ENCODE measurements around the gene MRPL36.

DNA sequence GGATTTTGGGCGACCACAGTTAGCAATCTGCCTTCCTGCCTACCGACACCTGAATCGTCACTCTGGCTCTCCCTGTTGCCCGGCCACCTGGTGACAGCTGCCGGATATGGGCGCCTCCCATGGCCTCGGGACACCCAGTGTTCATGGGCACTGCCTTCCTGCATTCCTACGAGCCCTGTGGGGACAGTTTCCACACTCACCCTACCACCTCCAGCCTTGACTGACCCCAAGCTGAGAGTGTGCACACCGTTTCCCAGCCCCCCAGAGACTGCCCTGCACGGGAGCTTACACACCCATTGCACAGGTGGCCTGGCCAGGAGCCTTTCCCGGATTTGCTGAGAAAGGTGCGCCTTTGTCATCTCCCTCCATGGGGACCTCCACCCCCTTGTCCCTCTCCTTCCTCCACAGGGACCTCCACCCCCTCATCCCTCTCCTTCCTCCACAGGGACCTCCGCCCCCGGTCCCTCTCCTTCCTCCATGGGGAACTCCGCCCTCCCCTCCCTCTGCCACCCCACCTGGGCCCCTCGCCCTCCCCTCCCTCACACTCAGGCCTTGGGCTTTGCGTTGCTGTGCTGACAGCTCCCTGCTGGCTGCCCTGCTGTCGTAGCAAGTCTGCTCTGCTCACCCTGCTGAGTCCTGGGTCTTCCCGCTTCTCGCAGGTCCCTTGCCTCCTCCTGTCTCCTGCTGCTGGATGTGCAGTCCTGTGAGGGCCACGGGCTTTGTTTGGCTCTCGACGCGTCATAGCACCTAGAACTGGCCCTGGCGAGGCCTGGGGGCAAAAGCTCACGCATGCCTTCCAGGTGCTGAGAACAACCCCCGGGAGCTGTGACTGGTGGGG lies 48.4 kb downstream of the MRPL36 start:
- TF ChIP-seq, protein P1, sequence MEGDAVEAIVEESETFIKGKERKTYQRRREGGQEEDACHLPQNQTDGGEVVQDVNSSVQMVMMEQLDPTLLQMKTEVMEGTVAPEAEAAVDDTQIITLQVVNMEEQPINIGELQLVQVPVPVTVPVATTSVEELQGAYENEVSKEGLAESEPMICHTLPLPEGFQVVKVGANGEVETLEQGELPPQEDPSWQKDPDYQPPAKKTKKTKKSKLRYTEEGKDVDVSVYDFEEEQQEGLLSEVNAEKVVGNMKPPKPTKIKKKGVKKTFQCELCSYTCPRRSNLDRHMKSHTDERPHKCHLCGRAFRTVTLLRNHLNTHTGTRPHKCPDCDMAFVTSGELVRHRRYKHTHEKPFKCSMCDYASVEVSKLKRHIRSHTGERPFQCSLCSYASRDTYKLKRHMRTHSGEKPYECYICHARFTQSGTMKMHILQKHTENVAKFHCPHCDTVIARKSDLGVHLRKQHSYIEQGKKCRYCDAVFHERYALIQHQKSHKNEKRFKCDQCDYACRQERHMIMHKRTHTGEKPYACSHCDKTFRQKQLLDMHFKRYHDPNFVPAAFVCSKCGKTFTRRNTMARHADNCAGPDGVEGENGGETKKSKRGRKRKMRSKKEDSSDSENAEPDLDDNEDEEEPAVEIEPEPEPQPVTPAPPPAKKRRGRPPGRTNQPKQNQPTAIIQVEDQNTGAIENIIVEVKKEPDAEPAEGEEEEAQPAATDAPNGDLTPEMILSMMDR (IDR thresholded peaks at IDR 0.05), result no peak
- TF ChIP-seq POLR2A (IDR thresholded peaks at IDR 0.05), result no peak

Measured in breast epithelium (tissue), 3 donors.